SK-N-SH (cell line): ENCODE data around the gene DPYSL5. TPM values are rescaled to one million over a fixed set of nuclear protein-coding genes. Genes with fewer than 3 reads are reported as not detected.

Experiments
- CTCF ChIA-PET: fragments of 300-600, 350-600 bp; formaldehyde crosslinking; extraction: SDS; loops from one replicate; lab custom pipeline; 2021; lab: Yijun Ruan, JAX
- POLR2A ChIA-PET: fragments of 350-600 bp; sonication (Branson Sonifier 250); formaldehyde crosslinking; extraction: SDS; loops from one replicate; lab custom pipeline; 2020; ENCODE audit warnings: antibody characterized with exemption, inconsistent platforms; lab: Yijun Ruan, JAX
- DNase-seq: peaks from one replicate; pipeline ENCODE4 v3.0.0; 2012
- H2AFZ ChIP-seq: fragments of 200-600 bp; sonication (generic); 2 replicates; pipeline ENCODE4 v1.8.1; 2016; ENCODE audit warnings: antibody characterized with exemption, mild to moderate bottlenecking, low read depth
- H3F3A ChIP-seq: fragments of 200-600 bp; sonication (generic); replicated peaks from 2 replicates; pipeline ENCODE3; 2016; ENCODE audit warnings: antibody characterized with exemption, mild to moderate bottlenecking; ENCODE audit not compliant: insufficient read depth
- H3K27ac ChIP-seq, 2 experiments: fragments of 200-500 bp in 1 of 2; fragments of 200-600 bp in 1 of 2; sonication (Bioruptor generic) in 1 of 2; sonication (generic), shearing (Covaris generic) in 1 of 2; 2 replicates each; pipeline versions ENCODE4 v1.5.1 to v1.6.1; 2014 to 2016; ENCODE audit warnings: low read depth in 2 of 2, inconsistent platforms in 1 of 2, low read length in 1 of 2, mild to moderate bottlenecking in 1 of 2, mixed read lengths in 1 of 2
- H3K27me3 ChIP-seq: fragments of 200-600 bp; sonication (generic), shearing (Covaris generic); 2 replicates; pipeline ENCODE4 v1.6.1; 2016; ENCODE audit warnings: mixed run types; ENCODE audit not compliant: insufficient read depth
- H3K36me3 ChIP-seq, 2 experiments: fragments of 200-500 bp in 1 of 2; fragments of 200-600 bp in 1 of 2; sonication (Bioruptor generic) in 1 of 2; sonication (generic) in 1 of 2; replicated peaks in 1 of 2; 2 replicates each; pipeline versions ENCODE3 to v1.5.1; 2014 to 2016; ENCODE audit warnings: low read length in 1 of 2, mild to moderate bottlenecking in 1 of 2; ENCODE audit not compliant: insufficient read depth in 2 of 2, control insufficient read depth in 1 of 2
- H3K4me1 ChIP-seq, 2 experiments: fragments of 200-500 bp in 1 of 2; fragments of 200-600 bp in 1 of 2; sonication (Bioruptor generic) in 1 of 2; sonication (generic), shearing (Covaris generic) in 1 of 2; 2 replicates each; pipeline versions ENCODE4 v1.5.1 to v1.6.1; 2014 to 2016; ENCODE audit warnings: low read depth in 1 of 2, low read length in 1 of 2, mixed run types in 1 of 2; ENCODE audit not compliant: insufficient read depth in 2 of 2, control insufficient read depth in 1 of 2
- H3K4me2 ChIP-seq: fragments of 200-600 bp; sonication (generic), shearing (Covaris generic); 2 replicates; pipeline ENCODE4 v1.6.1; 2017; ENCODE audit warnings: mixed run types
- H3K4me3 ChIP-seq, 2 experiments: fragments of 200-500 bp in 1 of 2; fragments of 200-600 bp in 1 of 2; sonication (Bioruptor generic) in 1 of 2; sonication (generic), shearing (Covaris generic) in 1 of 2; 2 replicates each; pipeline versions ENCODE4 v1.5.1 to v1.8.1; 2014 to 2016; ENCODE audit warnings: low read depth in 2 of 2, inconsistent platforms in 1 of 2, low read length in 1 of 2, mild to moderate bottlenecking in 1 of 2, mixed read lengths in 1 of 2, moderate library complexity in 1 of 2
- H3K79me2 ChIP-seq: fragments of 200-600 bp; sonication (generic); 2 replicates; pipeline ENCODE4 v1.8.1; 2017; ENCODE audit warnings: mild to moderate bottlenecking; ENCODE audit not compliant: insufficient read depth
- H3K9ac ChIP-seq: fragments of 200-600 bp; sonication (generic); 2 replicates; pipeline ENCODE4 v1.6.1; 2017; ENCODE audit warnings: mixed run types
- H3K9me2 ChIP-seq: fragments of 200-600 bp; sonication (generic); 2 replicates; pipeline ENCODE4 v1.6.1; 2017; ENCODE audit warnings: mixed run types
- H3K9me3 ChIP-seq: fragments of 200-600 bp; sonication (generic); 2 replicates; pipeline ENCODE4 v1.6.1; 2017; ENCODE audit warnings: mixed run types, mild to moderate bottlenecking, moderate library complexity
- H4K20me1 ChIP-seq: fragments of 200-600 bp; sonication (generic); 2 replicates; pipeline ENCODE4 v1.6.1; 2017; ENCODE audit warnings: mild to moderate bottlenecking, mixed run types; ENCODE audit not compliant: insufficient read depth
- FOSL2 ChIP-seq: IDR thresholded peaks from 2 replicates; pipeline ENCODE4 v1.4.0; 2012; ENCODE audit warnings: low read depth, mild to moderate bottlenecking, moderate library complexity, borderline replicate concordance
- MAX ChIP-seq: IDR thresholded peaks from 2 replicates; pipeline ENCODE4 v1.4.0; 2012; ENCODE audit warnings: low read depth
- MEF2A ChIP-seq: IDR thresholded peaks from 2 replicates; pipeline ENCODE4 v1.4.0; 2012; ENCODE audit warnings: low read depth, borderline replicate concordance
- NRF1 ChIP-seq: IDR thresholded peaks from 2 replicates; pipeline ENCODE4 v1.6.1; 2012; ENCODE audit warnings: low read depth, mild to moderate bottlenecking, low read length
- PBX3 ChIP-seq: IDR thresholded peaks from 2 replicates; pipeline ENCODE4; 2012
- RFX5 ChIP-seq: IDR thresholded peaks from 2 replicates; pipeline ENCODE4 v1.6.1; 2012; ENCODE audit warnings: mild to moderate bottlenecking, improper control_type of control experiment, low read length
- RXRA ChIP-seq: IDR thresholded peaks from 2 replicates; pipeline ENCODE4 v1.4.0; 2012; ENCODE audit warnings: low read depth, mild to moderate bottlenecking, borderline replicate concordance
- TEAD4 ChIP-seq: IDR thresholded peaks from 2 replicates; pipeline ENCODE4 v1.4.0; 2012; ENCODE audit warnings: mild to moderate bottlenecking, borderline replicate concordance; ENCODE audit not compliant: insufficient read depth
- YY1 ChIP-seq: IDR thresholded peaks from 2 replicates; pipeline ENCODE4 v1.4.0; 2012; ENCODE audit warnings: low read depth, mild to moderate bottlenecking
- WGBS: methylation state at CpG from one replicate; pipeline ENCODE4 v1.1.6; 2017; ENCODE audit warnings: low lambda C conversion rate; 5-methylcytosine and 5-hydroxymethylcytosine counted together
- polyA plus RNA-seq, 3 experiments: library from polyadenylated mRNA; depleted of rRNA; stranded (reverse); fragments of >200 nt; gene quantifications; 2 replicates each; pipeline ENCODE4 v1.2.3, GENCODE V29; 2012
- TF ChIP-seq, protein P1 (sequence below): IDR thresholded peaks from 2 replicates; pipeline ENCODE4 v1.4.0; 2012; ENCODE audit warnings: low read depth, borderline replicate concordance
- TF ChIP-seq, protein P2 (sequence below): IDR thresholded peaks from 2 replicates; pipeline ENCODE4 v1.4.0; 2012; ENCODE audit warnings: low read depth, borderline replicate concordance

DPYSL5 gene
- polyA plus RNA-seq, 1 of the 3 experiments (the other 2 are of a cell fraction) = 0.79 TPM

DNA sequence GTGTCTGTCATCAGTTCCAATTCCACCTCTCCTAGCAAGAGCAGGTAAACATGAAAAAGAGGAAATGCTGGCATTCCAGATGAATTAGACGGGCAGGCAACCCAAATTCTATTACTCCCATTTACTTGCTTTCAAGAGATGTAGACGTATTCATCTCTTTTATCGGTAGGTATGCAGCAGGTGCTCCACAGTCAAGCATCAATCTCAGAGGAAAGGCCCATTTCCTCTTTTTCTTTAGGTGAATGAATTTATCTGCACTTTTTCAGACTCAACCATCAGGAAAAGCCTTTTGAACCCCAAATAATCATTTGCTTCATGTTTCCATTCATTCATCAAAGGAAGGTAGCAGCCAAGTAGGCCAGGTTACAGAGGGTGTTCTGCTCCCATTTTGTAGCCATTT lies 27.9 kb downstream of the DPYSL5 start (continued):
- TF ChIP-seq, protein P1, sequence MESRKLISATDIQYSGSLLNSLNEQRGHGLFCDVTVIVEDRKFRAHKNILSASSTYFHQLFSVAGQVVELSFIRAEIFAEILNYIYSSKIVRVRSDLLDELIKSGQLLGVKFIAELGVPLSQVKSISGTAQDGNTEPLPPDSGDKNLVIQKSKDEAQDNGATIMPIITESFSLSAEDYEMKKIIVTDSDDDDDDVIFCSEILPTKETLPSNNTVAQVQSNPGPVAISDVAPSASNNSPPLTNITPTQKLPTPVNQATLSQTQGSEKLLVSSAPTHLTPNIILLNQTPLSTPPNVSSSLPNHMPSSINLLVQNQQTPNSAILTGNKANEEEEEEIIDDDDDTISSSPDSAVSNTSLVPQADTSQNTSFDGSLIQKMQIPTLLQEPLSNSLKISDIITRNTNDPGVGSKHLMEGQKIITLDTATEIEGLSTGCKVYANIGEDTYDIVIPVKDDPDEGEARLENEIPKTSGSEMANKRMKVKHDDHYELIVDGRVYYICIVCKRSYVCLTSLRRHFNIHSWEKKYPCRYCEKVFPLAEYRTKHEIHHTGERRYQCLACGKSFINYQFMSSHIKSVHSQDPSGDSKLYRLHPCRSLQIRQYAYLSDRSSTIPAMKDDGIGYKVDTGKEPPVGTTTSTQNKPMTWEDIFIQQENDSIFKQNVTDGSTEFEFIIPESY = no peak
- TF ChIP-seq RXRA = no peak
- no peak for TF ChIP-seq NRF1
- TF ChIP-seq PBX3 = no peak
- no peak for TF ChIP-seq MEF2A
- TF ChIP-seq, all 33 proteins: peak for 0

DNA sequence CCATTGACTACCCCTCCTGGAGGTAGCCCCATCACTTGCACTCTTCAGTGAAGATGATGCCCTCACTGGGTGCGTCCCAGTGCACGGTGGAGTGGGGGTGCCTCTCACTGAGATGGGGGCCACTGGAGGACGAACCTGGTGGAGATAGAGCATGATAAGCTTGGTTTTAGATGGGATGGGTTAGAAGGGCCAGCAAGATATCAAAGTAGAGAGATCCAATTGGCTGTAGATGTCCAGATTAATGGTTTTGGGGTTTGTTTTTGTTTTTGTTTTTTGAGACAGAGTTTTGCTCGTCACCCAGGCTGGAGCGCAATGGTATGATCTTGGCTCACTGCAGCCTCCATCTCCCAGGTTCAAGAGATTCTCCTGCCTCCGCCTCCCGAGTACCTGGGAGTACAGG lies 28.3 kb downstream of the DPYSL5 start:
- no peak overlapping the region for H3K9ac ChIP-seq
- H3K79me2 ChIP-seq = no peaks in the 10 kb centered on the region
- no peak for TF ChIP-seq RXRA
- no peak overlapping the region for H3K27ac ChIP-seq
- no peak overlapping the region for H3K4me2 ChIP-seq
- H3K4me1 ChIP-seq = peaks cover 0 to 2% of the 10 kb centered on the region in 2 experiments; a peak in 1 of 4 replicates
- no peaks in the 10 kb centered on the region for H3K36me3 ChIP-seq
- 77% methylated on average over 7 of the region's 7 CpGs for WGBS
- H2AFZ ChIP-seq = no peak overlapping the region
- no peak overlapping the region for H3K4me3 ChIP-seq
- ChIA-PET CTCF (interaction anchor here (2.1 kb wide), 1 partner anchor 30 kb away, joined by 5 read pairs; no protein-coding TSS in a partner anchor), POLR2A (no interaction called here)
- peaks cover 28% of the 10 kb centered on the region; the same call in 1 of the 2 replicates for H3K27me3 ChIP-seq
- DNase-seq = no peak
- no peaks in the 10 kb centered on the region for H4K20me1 ChIP-seq
- H3F3A ChIP-seq = no peaks in the 10 kb centered on the region
- no peaks in the 10 kb centered on the region for H3K9me3 ChIP-seq
- H3K9me2 ChIP-seq = no peaks in the 10 kb centered on the region

- no peaks in the 10 kb centered on the region for H3K79me2 ChIP-seq
- ChIA-PET POLR2A (interaction anchor here (0.7 kb wide), 1 partner anchor 13 kb away, joined by 3 read pairs; no protein-coding TSS in a partner anchor), CTCF (interaction anchor here (2.1 kb wide), 1 partner anchor 31 kb away, joined by 5 read pairs; no protein-coding TSS in a partner anchor)
- TF ChIP-seq MAX (no peak), RFX5 (no peak), TEAD4 (no peak), FOSL2 (no peak), YY1 (no peak)
- TF ChIP-seq, protein P2, sequence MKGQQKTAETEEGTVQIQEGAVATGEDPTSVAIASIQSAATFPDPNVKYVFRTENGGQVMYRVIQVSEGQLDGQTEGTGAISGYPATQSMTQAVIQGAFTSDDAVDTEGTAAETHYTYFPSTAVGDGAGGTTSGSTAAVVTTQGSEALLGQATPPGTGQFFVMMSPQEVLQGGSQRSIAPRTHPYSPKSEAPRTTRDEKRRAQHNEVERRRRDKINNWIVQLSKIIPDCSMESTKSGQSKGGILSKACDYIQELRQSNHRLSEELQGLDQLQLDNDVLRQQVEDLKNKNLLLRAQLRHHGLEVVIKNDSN = no peak
- no peaks in the 10 kb centered on the region for H3K9me2 ChIP-seq
- no peaks in the 10 kb centered on the region for H3K36me3 ChIP-seq
- DNase-seq = no peak
- peaks cover 0 to 2% of the 10 kb centered on the region in 2 experiments; a peak in 1 of 4 replicates for H3K4me1 ChIP-seq
- 81% methylated on average over 2 of the region's 2 CpGs for WGBS
- no peaks in the 10 kb centered on the region for H4K20me1 ChIP-seq
- no peak overlapping the region for H2AFZ ChIP-seq
- no peak overlapping the region for H3K4me3 ChIP-seq
- peaks cover 28% of the 10 kb centered on the region; the same call in 1 of the 2 replicates for H3K27me3 ChIP-seq
- H3K9me3 ChIP-seq = no peaks in the 10 kb centered on the region
- no peak overlapping the region for H3K4me2 ChIP-seq
- no peak overlapping the region for H3K9ac ChIP-seq
- no peak overlapping the region for H3K27ac ChIP-seq
- no peaks in the 10 kb centered on the region for H3F3A ChIP-seq
These were observed 29.3 kb downstream of the DPYSL5 start for GRCh38 chr2:26877276-26877675.
